WTC11 (cell line): ENCODE data around the gene HSBP1L1. TPM values are rescaled to one million over a fixed set of nuclear protein-coding genes. Genes with fewer than 3 reads are reported as not detected.

Source experiments
- ATAC-seq: fragments of 200-7000 bp; cut with Tn5 transposase; 2 replicates; pipeline ENCODE4 v1.10.0; 2021; ENCODE audit warnings: mild to moderate bottlenecking, moderate library complexity
- CTCF ChIA-PET: fragments of 300-600 bp; sonication (Branson Sonifier 250); formaldehyde crosslinking; loops from one replicate; lab custom pipeline; 2021; ENCODE audit warnings: antibody characterized with exemption; lab: Charles Lee
- POLR2A ChIA-PET: fragments of 350-600 bp; sonication (Branson Sonifier 250); formaldehyde crosslinking; loops from one replicate; lab custom pipeline; 2021; ENCODE audit warnings: antibody characterized with exemption; lab: Charles Lee
- DNase-seq: peaks from one replicate; pipeline ENCODE4 v3.0.0; 2021; ENCODE audit warnings: low spot score
- H3K27ac Mint-ChIP-seq: 2 replicates; pipeline ENCODE4 v1.8.0; 2021; ENCODE audit warnings: mixed read lengths
- H3K27me3 Mint-ChIP-seq: 2 replicates; pipeline ENCODE4 v1.8.0; 2021; ENCODE audit warnings: low read depth, mild to moderate bottlenecking, moderate library complexity, mixed read lengths
- H3K36me3 Mint-ChIP-seq: 2 replicates; pipeline ENCODE4 v1.8.0; 2021; ENCODE audit warnings: mixed read lengths
- H3K4me1 Mint-ChIP-seq: 2 replicates; pipeline ENCODE4 v1.8.0; 2022; ENCODE audit warnings: mixed read lengths
- H3K4me3 Mint-ChIP-seq: 2 replicates; pipeline ENCODE4 v1.8.0; 2021; ENCODE audit warnings: mild to moderate bottlenecking, moderate library complexity, mixed read lengths
- H3K9me3 Mint-ChIP-seq: 2 replicates; pipeline ENCODE4 v1.8.0; 2021; ENCODE audit warnings: mixed read lengths
- ATF3 ChIP-seq: sonication (generic); formaldehyde crosslinking; conservative IDR thresholded peaks from 2 replicates; pipeline ENCODE4 v1.8.1; 2022; ENCODE audit warnings: mild to moderate bottlenecking, missing genetic modification reagents
- CREB1 ChIP-seq: sonication (generic); formaldehyde crosslinking; IDR thresholded peaks from 2 replicates; pipeline ENCODE4 v1.8.0; 2023; ENCODE audit warnings: mild to moderate bottlenecking, missing genetic modification reagents
- E2F5 ChIP-seq: sonication (generic); formaldehyde crosslinking; IDR thresholded peaks from 2 replicates; pipeline ENCODE4 v1.8.1; 2022; ENCODE audit warnings: mild to moderate bottlenecking, moderate library complexity, missing genetic modification reagents
- ETV6 ChIP-seq: sonication (generic); formaldehyde crosslinking; IDR thresholded peaks from 2 replicates; pipeline ENCODE4 v1.8.1; 2022; ENCODE audit warnings: mild to moderate bottlenecking, missing genetic modification reagents
- FOXJ3 ChIP-seq: sonication (generic); formaldehyde crosslinking; IDR thresholded peaks from 2 replicates; pipeline ENCODE4 v1.9.0; 2021; ENCODE audit warnings: missing genetic modification reagents, mild to moderate bottlenecking, borderline replicate concordance
- FOXP1 ChIP-seq: sonication (generic); formaldehyde crosslinking; IDR thresholded peaks from 2 replicates; pipeline ENCODE4 v1.8.0; 2022; ENCODE audit warnings: missing genetic modification reagents, mild to moderate bottlenecking, moderate library complexity, borderline replicate concordance
- FOXP4 ChIP-seq: sonication (generic); formaldehyde crosslinking; IDR thresholded peaks from 2 replicates; pipeline ENCODE4 v1.8.0; 2022; ENCODE audit warnings: mild to moderate bottlenecking, missing genetic modification reagents
- KAT7 ChIP-seq: sonication (generic); formaldehyde crosslinking; IDR thresholded peaks from 2 replicates; pipeline ENCODE4 v1.8.1; 2023; ENCODE audit warnings: missing genetic modification reagents, mild to moderate bottlenecking, borderline replicate concordance
- NR1H2 ChIP-seq: sonication (generic); formaldehyde crosslinking; IDR thresholded peaks from 2 replicates; pipeline ENCODE4 v1.9.0; 2021; ENCODE audit warnings: mild to moderate bottlenecking, moderate library complexity, missing genetic modification reagents
- NR2C2 ChIP-seq: sonication (generic); formaldehyde crosslinking; IDR thresholded peaks from 2 replicates; pipeline ENCODE4 v1.8.0; 2022; ENCODE audit warnings: mild to moderate bottlenecking, missing genetic modification reagents
- NR3C1 ChIP-seq: sonication (generic); formaldehyde crosslinking; conservative IDR thresholded peaks from 2 replicates; pipeline ENCODE4 v1.8.1; 2023; ENCODE audit warnings: low read depth, mild to moderate bottlenecking, missing genetic modification reagents
- PREB ChIP-seq: sonication (generic); formaldehyde crosslinking; IDR thresholded peaks from 2 replicates; pipeline ENCODE4 v1.8.1; 2022; ENCODE audit warnings: mild to moderate bottlenecking, missing genetic modification reagents, moderate library complexity, borderline replicate concordance
- SMAD4 ChIP-seq: sonication (generic); formaldehyde crosslinking; IDR thresholded peaks from 2 replicates; pipeline ENCODE4 v1.8.0; 2022; ENCODE audit warnings: mild to moderate bottlenecking, missing genetic modification reagents
- STAT6 ChIP-seq: sonication (generic); formaldehyde crosslinking; conservative IDR thresholded peaks from 2 replicates; pipeline ENCODE4 v1.8.1; 2023; ENCODE audit warnings: mild to moderate bottlenecking, low read depth, missing genetic modification reagents, moderate library complexity
- TEAD4 ChIP-seq: sonication (generic); formaldehyde crosslinking; IDR thresholded peaks from 2 replicates; pipeline ENCODE4 v1.8.0; 2022; ENCODE audit warnings: mild to moderate bottlenecking, missing genetic modification reagents
- ZNF138 ChIP-seq: sonication (generic); formaldehyde crosslinking; conservative IDR thresholded peaks from 2 replicates; pipeline ENCODE4 v1.8.1; 2022; ENCODE audit warnings: mild to moderate bottlenecking, moderate library complexity, missing genetic modification reagents
- ZNF512 ChIP-seq: sonication (generic); formaldehyde crosslinking; IDR thresholded peaks from 2 replicates; pipeline ENCODE4 v1.8.1; 2022; ENCODE audit warnings: missing genetic modification reagents, borderline replicate concordance
- total RNA-seq: library from RNA; stranded (reverse); gene quantifications from 3 replicates; pipeline ENCODE4 v1.2.3, GENCODE V29; 2021
- TF ChIP-seq, protein P1 (sequence below): fragments of 200-600 bp; IDR thresholded peaks from 2 replicates; pipeline ENCODE4 v1.8.0; 2022; ENCODE audit warnings: antibody characterized with exemption
- TF ChIP-seq, protein P2 (sequence below): sonication (generic); formaldehyde crosslinking; IDR thresholded peaks from 2 replicates; pipeline ENCODE4 v1.8.0; 2023; ENCODE audit warnings: missing genetic modification reagents, mild to moderate bottlenecking, borderline replicate concordance
- TF ChIP-seq, protein P3 (sequence below): sonication (generic); formaldehyde crosslinking; IDR thresholded peaks from 2 replicates; pipeline ENCODE4 v1.8.1; 2023; ENCODE audit warnings: mild to moderate bottlenecking, moderate library complexity, missing genetic modification reagents

HSBP1L1 gene
- total RNA-seq, 1 experiment from 2014 or later = 1.4 TPM

DNA sequence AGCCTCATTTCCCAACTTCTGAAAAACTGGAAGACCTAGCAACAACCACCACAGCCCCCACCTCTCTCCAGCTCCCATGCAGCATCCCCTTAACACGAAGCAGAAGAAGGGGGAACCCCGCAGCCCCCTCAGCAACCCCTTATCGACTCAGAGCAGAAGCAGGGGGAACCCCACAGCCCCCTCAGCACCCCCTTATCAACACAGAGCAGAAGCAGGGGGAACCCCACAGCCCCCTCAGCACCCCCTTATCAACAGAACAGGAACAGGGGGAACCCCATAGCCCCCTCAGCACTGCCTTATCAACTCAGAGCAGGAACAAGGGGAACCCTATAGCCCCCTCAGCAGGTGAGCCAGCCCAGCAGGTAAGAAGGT, 19.7 kb upstream of the HSBP1L1 start:
- Mint-ChIP-seq H3K36me3 (peaks cover 2% of the 10 kb centered on the region; the same call in 1 of the 2 replicates), H3K27me3 (peaks cover 9% of the 10 kb centered on the region), H3K27ac (no peak overlapping the region), H3K4me3 (no peak overlapping the region), H3K4me1 (peaks cover 13% of the 10 kb centered on the region), H3K9me3 (no peaks in the 10 kb centered on the region)
- ChIA-PET POLR2A (no interaction called here), CTCF (interaction anchor here (2.1 kb wide), 1 partner anchor 11 kb away, joined by 8 read pairs; no protein-coding TSS in a partner anchor)
- TF ChIP-seq NR2C2 (CRISPR knock-in tag) (no peak), PREB (CRISPR knock-in tag) (no peak), NR1H2 (CRISPR knock-in tag) (no peak), CREB1 (CRISPR knock-in tag) (no peak), NR3C1 (CRISPR knock-in tag) (no peak), FOXP1 (CRISPR knock-in tag) (no peak), STAT6 (CRISPR knock-in tag) (no peak), TEAD4 (CRISPR knock-in tag) (no peak), ETV6 (no peak), ZNF512 (CRISPR knock-in tag) (no peak), SMAD4 (CRISPR knock-in tag) (no peak), KAT7 (CRISPR knock-in tag) (no peak), E2F5 (CRISPR knock-in tag) (no peak), FOXP4 (CRISPR knock-in tag) (no peak), ZNF138 (CRISPR knock-in tag) (no peak), ATF3 (CRISPR knock-in tag) (no peak), FOXJ3 (CRISPR knock-in tag) (no peak)
- TF ChIP-seq, protein P1, sequence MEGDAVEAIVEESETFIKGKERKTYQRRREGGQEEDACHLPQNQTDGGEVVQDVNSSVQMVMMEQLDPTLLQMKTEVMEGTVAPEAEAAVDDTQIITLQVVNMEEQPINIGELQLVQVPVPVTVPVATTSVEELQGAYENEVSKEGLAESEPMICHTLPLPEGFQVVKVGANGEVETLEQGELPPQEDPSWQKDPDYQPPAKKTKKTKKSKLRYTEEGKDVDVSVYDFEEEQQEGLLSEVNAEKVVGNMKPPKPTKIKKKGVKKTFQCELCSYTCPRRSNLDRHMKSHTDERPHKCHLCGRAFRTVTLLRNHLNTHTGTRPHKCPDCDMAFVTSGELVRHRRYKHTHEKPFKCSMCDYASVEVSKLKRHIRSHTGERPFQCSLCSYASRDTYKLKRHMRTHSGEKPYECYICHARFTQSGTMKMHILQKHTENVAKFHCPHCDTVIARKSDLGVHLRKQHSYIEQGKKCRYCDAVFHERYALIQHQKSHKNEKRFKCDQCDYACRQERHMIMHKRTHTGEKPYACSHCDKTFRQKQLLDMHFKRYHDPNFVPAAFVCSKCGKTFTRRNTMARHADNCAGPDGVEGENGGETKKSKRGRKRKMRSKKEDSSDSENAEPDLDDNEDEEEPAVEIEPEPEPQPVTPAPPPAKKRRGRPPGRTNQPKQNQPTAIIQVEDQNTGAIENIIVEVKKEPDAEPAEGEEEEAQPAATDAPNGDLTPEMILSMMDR = no peak
- TF ChIP-seq, protein P2, sequence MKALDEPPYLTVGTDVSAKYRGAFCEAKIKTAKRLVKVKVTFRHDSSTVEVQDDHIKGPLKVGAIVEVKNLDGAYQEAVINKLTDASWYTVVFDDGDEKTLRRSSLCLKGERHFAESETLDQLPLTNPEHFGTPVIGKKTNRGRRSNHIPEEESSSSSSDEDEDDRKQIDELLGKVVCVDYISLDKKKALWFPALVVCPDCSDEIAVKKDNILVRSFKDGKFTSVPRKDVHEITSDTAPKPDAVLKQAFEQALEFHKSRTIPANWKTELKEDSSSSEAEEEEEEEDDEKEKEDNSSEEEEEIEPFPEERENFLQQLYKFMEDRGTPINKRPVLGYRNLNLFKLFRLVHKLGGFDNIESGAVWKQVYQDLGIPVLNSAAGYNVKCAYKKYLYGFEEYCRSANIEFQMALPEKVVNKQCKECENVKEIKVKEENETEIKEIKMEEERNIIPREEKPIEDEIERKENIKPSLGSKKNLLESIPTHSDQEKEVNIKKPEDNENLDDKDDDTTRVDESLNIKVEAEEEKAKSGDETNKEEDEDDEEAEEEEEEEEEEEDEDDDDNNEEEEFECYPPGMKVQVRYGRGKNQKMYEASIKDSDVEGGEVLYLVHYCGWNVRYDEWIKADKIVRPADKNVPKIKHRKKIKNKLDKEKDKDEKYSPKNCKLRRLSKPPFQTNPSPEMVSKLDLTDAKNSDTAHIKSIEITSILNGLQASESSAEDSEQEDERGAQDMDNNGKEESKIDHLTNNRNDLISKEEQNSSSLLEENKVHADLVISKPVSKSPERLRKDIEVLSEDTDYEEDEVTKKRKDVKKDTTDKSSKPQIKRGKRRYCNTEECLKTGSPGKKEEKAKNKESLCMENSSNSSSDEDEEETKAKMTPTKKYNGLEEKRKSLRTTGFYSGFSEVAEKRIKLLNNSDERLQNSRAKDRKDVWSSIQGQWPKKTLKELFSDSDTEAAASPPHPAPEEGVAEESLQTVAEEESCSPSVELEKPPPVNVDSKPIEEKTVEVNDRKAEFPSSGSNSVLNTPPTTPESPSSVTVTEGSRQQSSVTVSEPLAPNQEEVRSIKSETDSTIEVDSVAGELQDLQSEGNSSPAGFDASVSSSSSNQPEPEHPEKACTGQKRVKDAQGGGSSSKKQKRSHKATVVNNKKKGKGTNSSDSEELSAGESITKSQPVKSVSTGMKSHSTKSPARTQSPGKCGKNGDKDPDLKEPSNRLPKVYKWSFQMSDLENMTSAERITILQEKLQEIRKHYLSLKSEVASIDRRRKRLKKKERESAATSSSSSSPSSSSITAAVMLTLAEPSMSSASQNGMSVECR (CRISPR knock-in tag) = no peak
- TF ChIP-seq, protein P3, sequence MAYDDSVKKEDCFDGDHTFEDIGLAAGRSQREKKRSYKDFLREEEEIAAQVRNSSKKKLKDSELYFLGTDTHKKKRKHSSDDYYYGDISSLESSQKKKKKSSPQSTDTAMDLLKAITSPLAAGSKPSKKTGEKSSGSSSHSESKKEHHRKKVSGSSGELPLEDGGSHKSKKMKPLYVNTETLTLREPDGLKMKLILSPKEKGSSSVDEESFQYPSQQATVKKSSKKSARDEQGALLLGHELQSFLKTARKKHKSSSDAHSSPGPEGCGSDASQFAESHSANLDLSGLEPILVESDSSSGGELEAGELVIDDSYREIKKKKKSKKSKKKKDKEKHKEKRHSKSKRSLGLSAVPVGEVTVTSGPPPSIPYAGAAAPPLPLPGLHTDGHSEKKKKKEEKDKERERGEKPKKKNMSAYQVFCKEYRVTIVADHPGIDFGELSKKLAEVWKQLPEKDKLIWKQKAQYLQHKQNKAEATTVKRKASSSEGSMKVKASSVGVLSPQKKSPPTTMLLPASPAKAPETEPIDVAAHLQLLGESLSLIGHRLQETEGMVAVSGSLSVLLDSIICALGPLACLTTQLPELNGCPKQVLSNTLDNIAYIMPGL (CRISPR knock-in tag) = no peak
- DNase-seq (no peak), ATAC-seq (no peak)
